GM21717 (cell line): Measurements from ENCODE around the gene ABLIM2.

Source experiments
- ATAC-seq: cut with Tn5 transposase; IDR thresholded peaks from one replicate; pipeline ENCODE4 v1.9.1; 2021; ENCODE audit warnings: mild to moderate bottlenecking, moderate library complexity; ENCODE audit not compliant: unreplicated experiment

ABLIM2 gene

GRCh38 chr4:8033067-8033755 lies 125.4 kb downstream of the ABLIM2 start:
- no peak for ATAC-seq

GRCh38 chr4:8032381-8032780 lies 126.2 kb downstream of the ABLIM2 start:
- ATAC-seq = no peak

- no peak for ATAC-seq
Observed at GRCh38 chr4:8030121-8030781, 128.4 kb downstream of the ABLIM2 start.

- no peak for ATAC-seq
Observed at GRCh38 chr4:8029689-8030088, 128.9 kb downstream of the ABLIM2 start.

- ATAC-seq = no peak
Observed at GRCh38 chr4:8028884-8029568, 129.6 kb downstream of the ABLIM2 start.

- ATAC-seq = no peak
Observed at GRCh38 chr4:8028368-8028767, 130.2 kb downstream of the ABLIM2 start.

GRCh38 chr4:8026453-8026852 lies 132.2 kb downstream of the ABLIM2 start:
- no peak for ATAC-seq

GRCh38 chr4:8025668-8026067 lies 132.9 kb downstream of the ABLIM2 start:
- no peak for ATAC-seq

- no peak for ATAC-seq
Observed at GRCh38 chr4:8024073-8024786, 134.4 kb downstream of the ABLIM2 start.

GRCh38 chr4:8023696-8024033 lies 134.9 kb downstream of the ABLIM2 start:
- no peak for ATAC-seq

GRCh38 chr4:8022767-8023695 lies 135.6 kb downstream of the ABLIM2 start:
- no peak for ATAC-seq

GRCh38 chr4:8021796-8022195 lies 136.8 kb downstream of the ABLIM2 start:
- ATAC-seq = no peak

- ATAC-seq = no peak
Observed at GRCh38 chr4:8019396-8020365, 138.9 kb downstream of the ABLIM2 start.

GRCh38 chr4:8016527-8016926 lies 142.1 kb downstream of the ABLIM2 start:
- no peak for ATAC-seq

- no peak for ATAC-seq
Observed at GRCh38 chr4:8015512-8015911, 143.1 kb downstream of the ABLIM2 start.

GRCh38 chr4:8013976-8014726 lies 144.5 kb downstream of the ABLIM2 start:
- no peak for ATAC-seq

- ATAC-seq = no peak
Observed at GRCh38 chr4:8012517-8012916, 146.1 kb downstream of the ABLIM2 start.

- ATAC-seq = no peak
Observed at GRCh38 chr4:8010618-8011017, 148.0 kb downstream of the ABLIM2 start.
